Measurements from ENCODE around the gene RPLP1.
A peak's percentile ranks its signal among the peaks of the same experiment; 100 is the strongest.

RPLP1 gene

DNA sequence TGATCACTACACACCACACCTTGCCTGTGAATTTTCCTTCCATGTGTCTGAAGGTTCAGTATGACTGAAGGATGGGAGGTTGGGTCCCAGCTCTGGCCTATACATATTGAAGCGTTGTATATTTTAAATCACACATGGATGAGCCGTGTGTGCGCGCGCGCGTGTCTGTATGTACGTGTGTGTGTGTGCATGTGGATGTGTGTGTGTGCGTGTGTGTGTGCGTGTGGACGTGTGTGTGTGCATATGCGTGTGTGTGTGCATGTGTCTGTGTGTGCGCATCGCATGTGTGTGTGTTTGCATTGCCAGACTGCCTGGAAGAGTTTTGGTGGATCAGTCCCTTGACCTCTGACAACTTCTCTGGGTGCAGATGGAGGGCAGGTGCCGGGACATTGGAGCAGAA lies 45.7 kb downstream of the RPLP1 start:
- ChIA-PET CTCF (interaction anchor here (0.7 to 1.3 kb wide), 3 partner anchors 20 to 968 kb away, joined by 4 read pairs; no protein-coding TSS in a partner anchor), POLR2A (no interaction called here)
- no peak overlapping the region for H3K4me3 ChIP-seq (ENCODE audit: low read depth, low read length)
- no peaks in the 10 kb centered on the region for H3K9me3 ChIP-seq (ENCODE audit: control insufficient read depth, insufficient read depth, low read depth, low read length)
- H3K4me1 ChIP-seq (ENCODE audit: control insufficient read depth, insufficient read depth, low read length) = no peaks in the 10 kb centered on the region
- TF ChIP-seq HOXD13 (CRISPR knock-in tag; IDR thresholded peaks at IDR 0.05; ENCODE audit: borderline replicate concordance) (0 out of 2 replicates have a peak, but pooled peaks have one; percentile 22), ZSCAN4 (tag by site-specific recombination; IDR thresholded peaks at IDR 0.05) (peak; percentile 99), ZNF19 (tag by site-specific recombination; IDR thresholded peaks at IDR 0.05; ENCODE audit: low read depth) (no peak)
- H3K27ac ChIP-seq (ENCODE audit: extremely low read depth, low read depth, low read length) = no peak overlapping the region
- H3K36me3 ChIP-seq (ENCODE audit: control insufficient read depth in 2 of 2, insufficient read depth in 1 of 2, low read length in 2 of 2) = no peaks in the 10 kb centered on the region; a peak in 1 of 3 replicates

GRCh38 chr15:69498987-69499386 lies 46.4 kb downstream of the RPLP1 start:
- CTCF ChIA-PET = interaction anchor here (1.0 kb wide), 1 partner anchor 23 kb away, joined by 5 read pairs; no protein-coding TSS in a partner anchor
- Histone ChIP-seq H3K4me3 (ENCODE audit: low read depth, low read length) (no peak overlapping the region), H3K36me3 (ENCODE audit: control insufficient read depth in 2 of 2, insufficient read depth in 1 of 2, low read length in 2 of 2) (no peaks in the 10 kb centered on the region; a peak in 1 of 3 replicates), H3K9me3 (ENCODE audit: control insufficient read depth, insufficient read depth, low read depth, low read length) (no peaks in the 10 kb centered on the region), H3K27ac (ENCODE audit: extremely low read depth, low read depth, low read length) (no peak overlapping the region), H3K4me1 (ENCODE audit: control insufficient read depth, insufficient read depth, low read length) (no peaks in the 10 kb centered on the region)
- POLR2A ChIA-PET = no interaction called here
- TF ChIP-seq ZNF10 (tag by site-specific recombination; IDR thresholded peaks at IDR 0.05) (no peak), HOXD13 (CRISPR knock-in tag; IDR thresholded peaks at IDR 0.05; ENCODE audit: borderline replicate concordance) (no peak), ZNF747 (tag by site-specific recombination; IDR thresholded peaks at IDR 0.05) (no peak), ZNF791 (tag by site-specific recombination; IDR thresholded peaks at IDR 0.05) (no peak), ZNF785 (tag by site-specific recombination; IDR thresholded peaks at IDR 0.05) (no peak), SCRT1 (tag by site-specific recombination; IDR thresholded peaks at IDR 0.05; ENCODE audit: borderline replicate concordance) (peak; percentile 85; the same call in 1 of the 2 replicates), ZNF529 (tag by site-specific recombination; IDR thresholded peaks at IDR 0.05; ENCODE audit: insufficient replicate concordance) (no peak), PRDM1 (tag by site-specific recombination; IDR thresholded peaks at IDR 0.05) (no peak), ZNF391 (tag by site-specific recombination; IDR thresholded peaks at IDR 0.05; ENCODE audit: borderline replicate concordance, low read depth) (no peak), ZNF560 (tag by site-specific recombination; IDR thresholded peaks at IDR 0.05; ENCODE audit: borderline replicate concordance) (no peak), ZNF155 (tag by site-specific recombination; IDR thresholded peaks at IDR 0.05) (no peak), ZNF184 (tag by site-specific recombination; IDR thresholded peaks at IDR 0.05) (no peak), SCRT2 (tag by site-specific recombination; IDR thresholded peaks at IDR 0.05) (peak; percentile 78)
- TF ChIP-seq, protein P1, sequence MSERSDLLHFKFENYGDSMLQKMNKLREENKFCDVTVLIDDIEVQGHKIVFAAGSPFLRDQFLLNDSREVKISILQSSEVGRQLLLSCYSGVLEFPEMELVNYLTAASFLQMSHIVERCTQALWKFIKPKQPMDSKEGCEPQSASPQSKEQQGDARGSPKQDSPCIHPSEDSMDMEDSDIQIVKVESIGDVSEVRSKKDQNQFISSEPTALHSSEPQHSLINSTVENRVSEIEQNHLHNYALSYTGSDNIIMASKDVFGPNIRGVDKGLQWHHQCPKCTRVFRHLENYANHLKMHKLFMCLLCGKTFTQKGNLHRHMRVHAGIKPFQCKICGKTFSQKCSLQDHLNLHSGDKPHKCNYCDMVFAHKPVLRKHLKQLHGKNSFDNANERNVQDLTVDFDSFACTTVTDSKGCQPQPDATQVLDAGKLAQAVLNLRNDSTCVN (tag by site-specific recombination; optimal IDR thresholded peaks at IDR 0.05) = no peak
- TF ChIP-seq, protein P2, sequence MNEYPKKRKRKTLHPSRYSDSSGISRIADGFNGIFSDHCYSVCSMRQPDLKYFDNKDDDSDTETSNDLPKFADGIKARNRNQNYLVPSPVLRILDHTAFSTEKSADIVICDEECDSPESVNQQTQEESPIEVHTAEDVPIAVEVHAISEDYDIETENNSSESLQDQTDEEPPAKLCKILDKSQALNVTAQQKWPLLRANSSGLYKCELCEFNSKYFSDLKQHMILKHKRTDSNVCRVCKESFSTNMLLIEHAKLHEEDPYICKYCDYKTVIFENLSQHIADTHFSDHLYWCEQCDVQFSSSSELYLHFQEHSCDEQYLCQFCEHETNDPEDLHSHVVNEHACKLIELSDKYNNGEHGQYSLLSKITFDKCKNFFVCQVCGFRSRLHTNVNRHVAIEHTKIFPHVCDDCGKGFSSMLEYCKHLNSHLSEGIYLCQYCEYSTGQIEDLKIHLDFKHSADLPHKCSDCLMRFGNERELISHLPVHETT (tag by site-specific recombination; IDR thresholded peaks at IDR 0.05) = no peak

DNA sequence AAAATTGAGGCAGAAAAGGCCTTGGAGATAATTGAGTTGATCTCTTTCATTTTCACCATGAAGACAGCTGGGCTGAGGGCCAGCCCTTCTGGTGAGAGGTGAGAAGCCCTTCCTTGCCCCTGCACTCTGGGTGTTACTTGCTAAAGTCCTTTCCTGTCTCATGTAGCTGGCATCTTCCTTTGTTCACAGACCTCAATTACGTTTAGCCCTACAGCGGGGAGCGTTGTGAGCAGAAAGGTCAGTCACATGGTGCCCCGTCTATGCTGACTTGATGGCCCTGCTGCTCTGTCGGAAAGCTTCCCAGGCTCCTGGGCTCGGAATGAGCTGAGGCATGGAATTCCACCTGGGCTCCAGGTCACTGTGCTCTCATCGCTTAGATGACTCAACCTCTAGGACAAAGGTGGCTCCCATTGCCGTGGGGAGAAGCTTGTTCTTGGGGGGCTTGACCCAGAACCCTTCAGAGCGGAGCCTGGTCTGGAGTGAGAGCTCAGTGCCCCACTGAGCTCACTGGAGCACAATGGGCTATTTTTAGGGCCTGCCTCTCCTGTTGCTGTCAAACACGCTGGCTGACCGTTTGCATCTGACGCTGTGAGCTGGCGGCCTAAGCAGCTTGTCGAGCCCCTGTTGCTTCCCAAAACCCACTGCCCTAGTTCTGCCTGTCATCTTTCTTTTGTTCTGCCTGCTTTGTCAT lies 47.0 kb downstream of the RPLP1 start:
- no peaks in the 10 kb centered on the region for H3K4me1 ChIP-seq (ENCODE audit: control insufficient read depth, insufficient read depth, low read length)
- H3K4me3 ChIP-seq (ENCODE audit: low read depth, low read length) = no peak overlapping the region
- H3K36me3 ChIP-seq (ENCODE audit: control insufficient read depth in 2 of 2, insufficient read depth in 1 of 2, low read length in 2 of 2) = no peaks in the 10 kb centered on the region; a peak in 1 of 3 replicates
- H3K27ac ChIP-seq (ENCODE audit: extremely low read depth, low read depth, low read length) = no peak overlapping the region
- POLR2A ChIA-PET = no interaction called here
- H3K9me3 ChIP-seq (ENCODE audit: control insufficient read depth, insufficient read depth, low read depth, low read length) = no peaks in the 10 kb centered on the region
- CTCF ChIA-PET = interaction anchor here (1.0 to 1.1 kb wide), 3 partner anchors 22 to 32 kb away, joined by 3 to 5 read pairs (median 3); no protein-coding TSS in a partner anchor
- TF ChIP-seq, protein P3, sequence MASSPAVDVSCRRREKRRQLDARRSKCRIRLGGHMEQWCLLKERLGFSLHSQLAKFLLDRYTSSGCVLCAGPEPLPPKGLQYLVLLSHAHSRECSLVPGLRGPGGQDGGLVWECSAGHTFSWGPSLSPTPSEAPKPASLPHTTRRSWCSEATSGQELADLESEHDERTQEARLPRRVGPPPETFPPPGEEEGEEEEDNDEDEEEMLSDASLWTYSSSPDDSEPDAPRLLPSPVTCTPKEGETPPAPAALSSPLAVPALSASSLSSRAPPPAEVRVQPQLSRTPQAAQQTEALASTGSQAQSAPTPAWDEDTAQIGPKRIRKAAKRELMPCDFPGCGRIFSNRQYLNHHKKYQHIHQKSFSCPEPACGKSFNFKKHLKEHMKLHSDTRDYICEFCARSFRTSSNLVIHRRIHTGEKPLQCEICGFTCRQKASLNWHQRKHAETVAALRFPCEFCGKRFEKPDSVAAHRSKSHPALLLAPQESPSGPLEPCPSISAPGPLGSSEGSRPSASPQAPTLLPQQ (tag by site-specific recombination; IDR thresholded peaks at IDR 0.05) = no peak
- TF ChIP-seq HOXC10 (CRISPR knock-in tag; IDR thresholded peaks at IDR 0.05) = no peak
- no peak for TF ChIP-seq ZNF157 (tag by site-specific recombination; IDR thresholded peaks at IDR 0.05)
- TF ChIP-seq ZBTB49 (tag by site-specific recombination; IDR thresholded peaks at IDR 0.05; ENCODE audit: low read depth) = no peak
- no peak for TF ChIP-seq ZNF610 (tag by site-specific recombination; IDR thresholded peaks at IDR 0.05; ENCODE audit: borderline replicate concordance)
- TF ChIP-seq SP7 (tag by site-specific recombination; IDR thresholded peaks at IDR 0.05) = no peak
- no peak for TF ChIP-seq ZNF266 (tag by site-specific recombination; IDR thresholded peaks at IDR 0.05; ENCODE audit: low read depth)

All from HEK293 (cell line).